Natural killer cell (primary cell): ENCODE data around the gene CROCC. TPM values are rescaled to one million over a fixed set of nuclear protein-coding genes. Genes with fewer than 3 reads are reported as not detected.
"Not testable (repeated sequence)": the region's sequence is repeated elsewhere in the genome, so short reads cannot be mapped to it uniquely, and the experiment has no call there.

Experiments
- ATAC-seq, 3 donors: fragments of 150-1000 bp in 2 of 3; fragments of 200-7000 bp in 1 of 3; cut with Tn5 transposase; 1 replicate in 1 of 3; 2 replicates in 2 of 3; pipeline ENCODE4 v1.10.0; 2021; ENCODE audit warnings: mild to moderate bottlenecking in 2 of 3, moderate library complexity in 2 of 3
- DNase-seq, 2 donors: peaks; one replicate each; pipeline versions ENCODE4 v3.0.0 to v3.0.0-alpha.2; 2013 to 2021; ENCODE audit warnings: mixed read lengths in 1 of 2
- H3K27ac ChIP-seq: one replicate; pipeline ENCODE4 v1.5.1; 2013; ENCODE audit warnings: mild to moderate bottlenecking, low read length
- H3K27me3 ChIP-seq: one replicate; pipeline ENCODE4 v1.6.1; 2013; ENCODE audit warnings: low read length; ENCODE audit not compliant: control insufficient read depth, insufficient read depth
- H3K36me3 ChIP-seq: one replicate; pipeline ENCODE4 v1.6.1; 2013; ENCODE audit warnings: low read length; ENCODE audit not compliant: control insufficient read depth, insufficient read depth
- H3K4me1 ChIP-seq: one replicate; pipeline ENCODE4 v1.6.1; 2013; ENCODE audit warnings: low read length; ENCODE audit not compliant: control insufficient read depth, insufficient read depth
- H3K4me3 ChIP-seq: one replicate; pipeline ENCODE4 v1.5.1; 2013; ENCODE audit warnings: low read length
- H3K9me3 ChIP-seq: one replicate; pipeline ENCODE4 v1.6.1; 2013; ENCODE audit warnings: low read length; ENCODE audit not compliant: control insufficient read depth, insufficient read depth
- H3K27ac Mint-ChIP-seq, 2 donors: one replicate each; pipeline ENCODE4 v1.8.0; 2022; ENCODE audit warnings: mild to moderate bottlenecking in 2 of 2, mixed read lengths in 2 of 2, moderate library complexity in 1 of 2
- H3K27me3 Mint-ChIP-seq, 2 donors: one replicate each; pipeline ENCODE4 v1.8.0; 2022; ENCODE audit warnings: low read depth in 2 of 2, mixed read lengths in 2 of 2
- H3K36me3 Mint-ChIP-seq: one replicate; pipeline ENCODE4 v1.8.0; 2022; ENCODE audit warnings: mixed read lengths
- H3K4me1 Mint-ChIP-seq, 2 donors: one replicate each; pipeline ENCODE4 v1.8.0; 2022; ENCODE audit warnings: mixed read lengths in 2 of 2
- H3K4me3 Mint-ChIP-seq: one replicate; pipeline ENCODE4 v1.8.0; 2022; ENCODE audit warnings: mild to moderate bottlenecking, moderate library complexity, mixed read lengths
- H3K9me3 Mint-ChIP-seq, 2 donors: one replicate each; pipeline ENCODE4 v1.8.0; 2022; ENCODE audit warnings: mixed read lengths in 2 of 2
- WGBS: methylation state at CpG from one replicate; pipeline ENCODE4 v1.1.7; 2013; ENCODE audit warnings: missing lambda C conversion rate; ENCODE audit not compliant: insufficient coverage; 5-methylcytosine and 5-hydroxymethylcytosine counted together
- intact Hi-C: fragments of 100-400 bp; cut with micrococcal nuclease; formaldehyde crosslinking; loops from one replicate; pipeline ENCODE4 v1.14.2; 2022
- total RNA-seq, 4 donors: library from RNA; stranded (reverse); fragments of 120-200 nt in 1 of 4; gene quantifications; one replicate each; pipeline versions ENCODE4 v1.2.3 to v1.2.4, GENCODE V29; 2013 to 2022
- TF ChIP-seq, protein P1 (sequence below): fragments of 200-600 bp; IDR thresholded peaks from one replicate; pipeline ENCODE4 v1.8.0; 2022; ENCODE audit warnings: antibody characterized with exemption

The CROCC gene
- 10 to 100 TPM; 51.7 to 62.9 (median 59.1) TPM for total RNA-seq
- 25.5 TPM for total RNA-seq (2013)

DNA sequence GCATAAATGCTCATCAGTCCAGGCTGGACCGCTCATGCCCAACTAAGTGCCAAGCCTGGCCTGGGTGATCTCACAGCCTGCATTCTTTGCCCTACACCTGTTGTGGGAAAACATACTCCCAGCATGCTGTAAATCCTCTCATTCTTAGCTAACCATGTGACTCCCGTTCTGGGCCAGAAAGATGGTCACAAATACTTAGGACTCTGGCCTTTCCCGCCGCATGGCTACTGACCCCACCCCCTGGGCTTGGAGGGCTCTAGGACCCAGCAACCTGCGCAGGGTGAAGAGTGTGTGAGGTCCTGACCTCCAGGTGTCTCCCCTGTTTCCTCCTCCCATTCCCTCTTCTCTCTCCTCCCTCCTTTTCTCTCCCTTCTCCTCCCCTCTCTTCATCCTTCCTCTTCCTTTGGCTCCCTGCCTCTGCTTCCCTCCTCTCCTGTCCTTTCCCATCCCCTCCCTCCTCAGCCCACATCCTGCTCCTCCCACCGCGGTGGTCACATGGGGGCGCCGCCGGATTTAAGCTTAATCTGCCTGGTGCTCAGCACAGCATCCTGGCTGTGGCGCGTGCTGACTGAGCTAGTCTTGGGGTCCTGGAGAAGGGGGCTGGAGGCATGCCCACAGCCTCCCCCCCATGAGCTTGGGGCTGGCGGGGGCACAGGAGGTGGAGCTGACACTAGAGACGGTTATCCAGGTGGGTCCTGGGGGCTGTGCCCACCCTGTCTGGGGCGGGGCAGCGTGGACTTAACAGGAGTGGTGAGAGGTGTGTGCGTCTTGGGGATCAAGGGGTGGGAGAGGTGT lies at the start of gene CROCC:
CROCC (plus strand) TSS at position 541 of the 795 bp plus-strand sequence; CDS start at position 629, 88 bp downstream.
- Mint-ChIP-seq H3K4me1 (peaks cover 19 to 31% of the 10 kb centered on the region in 2 donors), H3K4me3 (peak within 1 kb of the TSS; percentile 83), H3K27me3 (no peaks in the 10 kb centered on the region), H3K27ac (peak within 1 kb of the TSS in 1 of 2 donors; percentile 78), H3K36me3 (no peaks in the 10 kb centered on the region), H3K9me3 (no peaks in the 10 kb centered on the region)
- Histone ChIP-seq H3K27me3 (no peaks in the 10 kb centered on the region), H3K27ac (no peak within 1 kb of the TSS), H3K9me3 (no peaks in the 10 kb centered on the region), H3K4me1 (peaks cover 14% of the 10 kb centered on the region), H3K36me3 (no peaks in the 10 kb centered on the region), H3K4me3 (peak within 1 kb of the TSS; percentile 8)
- 22% methylated on average over 17 of the region's 17 CpGs for WGBS
- TF ChIP-seq, protein P1, sequence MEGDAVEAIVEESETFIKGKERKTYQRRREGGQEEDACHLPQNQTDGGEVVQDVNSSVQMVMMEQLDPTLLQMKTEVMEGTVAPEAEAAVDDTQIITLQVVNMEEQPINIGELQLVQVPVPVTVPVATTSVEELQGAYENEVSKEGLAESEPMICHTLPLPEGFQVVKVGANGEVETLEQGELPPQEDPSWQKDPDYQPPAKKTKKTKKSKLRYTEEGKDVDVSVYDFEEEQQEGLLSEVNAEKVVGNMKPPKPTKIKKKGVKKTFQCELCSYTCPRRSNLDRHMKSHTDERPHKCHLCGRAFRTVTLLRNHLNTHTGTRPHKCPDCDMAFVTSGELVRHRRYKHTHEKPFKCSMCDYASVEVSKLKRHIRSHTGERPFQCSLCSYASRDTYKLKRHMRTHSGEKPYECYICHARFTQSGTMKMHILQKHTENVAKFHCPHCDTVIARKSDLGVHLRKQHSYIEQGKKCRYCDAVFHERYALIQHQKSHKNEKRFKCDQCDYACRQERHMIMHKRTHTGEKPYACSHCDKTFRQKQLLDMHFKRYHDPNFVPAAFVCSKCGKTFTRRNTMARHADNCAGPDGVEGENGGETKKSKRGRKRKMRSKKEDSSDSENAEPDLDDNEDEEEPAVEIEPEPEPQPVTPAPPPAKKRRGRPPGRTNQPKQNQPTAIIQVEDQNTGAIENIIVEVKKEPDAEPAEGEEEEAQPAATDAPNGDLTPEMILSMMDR, result no peak
- peak; percentile 42 to 58 for DNase-seq
- ATAC-seq, result peak; percentile 47 to 86 (median 84)
- intact Hi-C loops, result no loop called here

GRCh38 chr1:16872152-16873075 lies 49.3 kb upstream of the CROCC start:
- H3K9me3 ChIP-seq, H3K9me3 Mint-ChIP-seq, H3K36me3 ChIP-seq, H3K36me3 Mint-ChIP-seq, intact Hi-C loops, H3K27me3 ChIP-seq, H3K27ac ChIP-seq: not testable (repeated sequence)
- H3K4me3 Mint-ChIP-seq, result peak overlapping the region; percentile 72
- peak overlapping the region in 1 of 2 donors; percentile 2 for H3K27ac Mint-ChIP-seq
- peak; percentile 46 to 47 for DNase-seq
- peak overlapping the region; percentile 10 for H3K4me3 ChIP-seq
- H3K27me3 Mint-ChIP-seq, result peaks cover 21 to 29% of the 10 kb centered on the region in 2 donors
- peaks cover 14% of the 10 kb centered on the region for H3K4me1 ChIP-seq
- peaks cover 6 to 19% of the 10 kb centered on the region in 2 donors for H3K4me1 Mint-ChIP-seq
- peak; percentile 51 to 62 (median 59) for ATAC-seq
- 52% methylated on average over 45 of the region's 66 CpGs for WGBS

GRCh38 chr1:16873076-16873879 lies 48.5 kb upstream of the CROCC start:
- not testable (repeated sequence) for H3K36me3 ChIP-seq
- peak overlapping the region in 1 of 2 donors; percentile 2 for H3K27ac Mint-ChIP-seq

GRCh38 chr1:16874968-16875765 lies 46.6 kb upstream of the CROCC start:
- intact Hi-C loops, H3K4me3 Mint-ChIP-seq, H3K9me3 Mint-ChIP-seq, H3K27me3 ChIP-seq, H3K4me3 ChIP-seq, H3K36me3 Mint-ChIP-seq, H3K27ac ChIP-seq, DNase-seq, H3K36me3 ChIP-seq, H3K27ac Mint-ChIP-seq, H3K9me3 ChIP-seq: not testable (repeated sequence)
- ATAC-seq, result peak in 1 of 3 donors; percentile 16
- 80% methylated on average over 19 of the region's 35 CpGs for WGBS
- H3K4me1 ChIP-seq, result peaks cover 14% of the 10 kb centered on the region
- Mint-ChIP-seq H3K4me1 (peaks cover 6 to 19% of the 10 kb centered on the region in 2 donors), H3K27me3 (peaks cover 29 to 33% of the 10 kb centered on the region in 2 donors)

More at GRCh38 chr1:16873076-16873879, 48.5 kb upstream of the CROCC start:
- ATAC-seq, result peak; percentile 46 to 64 (median 62)
- H3K27ac ChIP-seq, intact Hi-C loops, H3K27me3 ChIP-seq, H3K36me3 Mint-ChIP-seq, H3K9me3 ChIP-seq, H3K9me3 Mint-ChIP-seq: not testable (repeated sequence)
- H3K4me3 ChIP-seq, result peak overlapping the region; percentile 20
- Mint-ChIP-seq H3K4me3 (peak overlapping the region; percentile 63), H3K27me3 (peaks cover 21 to 29% of the 10 kb centered on the region in 2 donors), H3K4me1 (peaks cover 6 to 19% of the 10 kb centered on the region in 2 donors)
- peaks cover 14% of the 10 kb centered on the region for H3K4me1 ChIP-seq
- peak; percentile 41 to 84 for DNase-seq
- WGBS, result 30% methylated on average over 33 of the region's 52 CpGs

GRCh38 chr1:16881742-16882141 lies 40.0 kb upstream of the CROCC start:
- H3K36me3 Mint-ChIP-seq, intact Hi-C loops: not testable (repeated sequence)
- peaks cover 29 to 56% of the 10 kb centered on the region in 2 donors for H3K27me3 Mint-ChIP-seq

More at GRCh38 chr1:16881742-16882141, 40.0 kb upstream of the CROCC start:
- not testable (repeated sequence) for H3K9me3 Mint-ChIP-seq, DNase-seq, H3K36me3 ChIP-seq, ATAC-seq, H3K27ac ChIP-seq, H3K4me1 ChIP-seq, H3K4me3 ChIP-seq, H3K4me3 Mint-ChIP-seq, H3K27me3 ChIP-seq, H3K4me1 Mint-ChIP-seq, H3K9me3 ChIP-seq, H3K27ac Mint-ChIP-seq
- 81% methylated on average over 1 of the region's 1 CpG for WGBS
